ENCODE measurements around the gene ZNF385B. TPM values are rescaled to one million over a fixed set of nuclear protein-coding genes. Genes with fewer than 3 reads are reported as not detected.

ZNF385B gene
- total RNA-seq, 1 experiment from 2014 or later = 2.2 TPM

- TF ChIP-seq FOXP4 (CRISPR knock-in tag; IDR thresholded peaks at IDR 0.05) (0 out of 2 replicates have a peak, but pooled peaks have one; percentile 64), RELA (CRISPR knock-in tag; IDR thresholded peaks at IDR 0.05; ENCODE audit: borderline replicate concordance) (no peak)
Measured at GRCh38 chr2:179861027-179861415, 391 bp downstream of the ZNF385B start (continued).

GRCh38 chr2:179860255-179861026 is 971 bp downstream of the ZNF385B start:
- peak; percentile 29 for DNase-seq (ENCODE audit: low spot score)
- Mint-ChIP-seq H3K27me3 (ENCODE audit: low read depth) (peaks cover 56% of the 10 kb centered on the region), H3K4me3 (peak overlapping the region; percentile 94), H3K36me3 (no peaks in the 10 kb centered on the region), H3K4me1 (peaks cover 33% of the 10 kb centered on the region), H3K9me3 (no peaks in the 10 kb centered on the region), H3K27ac (no peak overlapping the region)
- peak; percentile 50 for ATAC-seq
- ChIA-PET POLR2A (interaction anchor here (1.1 kb wide), 1 partner anchor 38 kb away, joined by 3 read pairs; no protein-coding TSS in a partner anchor), CTCF (interaction anchor here (0.9 kb wide), 2 partner anchors 16 to 75 kb away, joined by 3 to 4 read pairs; no protein-coding TSS in a partner anchor)
- TF ChIP-seq SP1 (CRISPR knock-in tag; conservative IDR thresholded peaks at IDR 0.05) (no peak), ETV6 (CRISPR knock-in tag; IDR thresholded peaks at IDR 0.05) (peak; percentile 39; the same call in 1 of the 2 replicates), HMGXB4 (CRISPR knock-in tag; IDR thresholded peaks at IDR 0.05) (peak; percentile 12; the same call in 1 of the 2 replicates), TCF7 (CRISPR knock-in tag; IDR thresholded peaks at IDR 0.05; ENCODE audit: low read depth) (no peak), FOXP4 (CRISPR knock-in tag; IDR thresholded peaks at IDR 0.05) (no peak), EMX1 (CRISPR knock-in tag; IDR thresholded peaks at IDR 0.05) (no peak), STAT6 (CRISPR knock-in tag; conservative IDR thresholded peaks at IDR 0.05; ENCODE audit: low read depth) (no peak), ZNF317 (CRISPR knock-in tag; IDR thresholded peaks at IDR 0.05; ENCODE audit: borderline replicate concordance, low read depth) (no peak), ZNF263 (CRISPR knock-in tag; IDR thresholded peaks at IDR 0.05; ENCODE audit: low read depth) (peak; percentile 41; the same call in 1 of the 2 replicates), NR3C1 (CRISPR knock-in tag; conservative IDR thresholded peaks at IDR 0.05; ENCODE audit: low read depth) (no peak), ZNF396 (CRISPR knock-in tag; IDR thresholded peaks at IDR 0.05; ENCODE audit: borderline replicate concordance) (no peak), PRRX2 (CRISPR knock-in tag; IDR thresholded peaks at IDR 0.05) (no peak), FOXK1 (CRISPR knock-in tag; IDR thresholded peaks at IDR 0.05) (no peak), ZBTB21 (CRISPR knock-in tag; IDR thresholded peaks at IDR 0.05; ENCODE audit: borderline replicate concordance) (no peak)
